ENCODE data around the gene NKX2-3. TPM values are rescaled to one million over a fixed set of nuclear protein-coding genes. Genes with fewer than 3 reads are reported as not detected.
A peak's percentile ranks its signal among the peaks of the same experiment; 100 is the strongest.

The NKX2-3 gene
- total and polyA plus RNA-seq, 2 of the 8 experiments (the other 6 are each of a cell fraction or from before 2014, with no cell fraction given): not detected

DNA sequence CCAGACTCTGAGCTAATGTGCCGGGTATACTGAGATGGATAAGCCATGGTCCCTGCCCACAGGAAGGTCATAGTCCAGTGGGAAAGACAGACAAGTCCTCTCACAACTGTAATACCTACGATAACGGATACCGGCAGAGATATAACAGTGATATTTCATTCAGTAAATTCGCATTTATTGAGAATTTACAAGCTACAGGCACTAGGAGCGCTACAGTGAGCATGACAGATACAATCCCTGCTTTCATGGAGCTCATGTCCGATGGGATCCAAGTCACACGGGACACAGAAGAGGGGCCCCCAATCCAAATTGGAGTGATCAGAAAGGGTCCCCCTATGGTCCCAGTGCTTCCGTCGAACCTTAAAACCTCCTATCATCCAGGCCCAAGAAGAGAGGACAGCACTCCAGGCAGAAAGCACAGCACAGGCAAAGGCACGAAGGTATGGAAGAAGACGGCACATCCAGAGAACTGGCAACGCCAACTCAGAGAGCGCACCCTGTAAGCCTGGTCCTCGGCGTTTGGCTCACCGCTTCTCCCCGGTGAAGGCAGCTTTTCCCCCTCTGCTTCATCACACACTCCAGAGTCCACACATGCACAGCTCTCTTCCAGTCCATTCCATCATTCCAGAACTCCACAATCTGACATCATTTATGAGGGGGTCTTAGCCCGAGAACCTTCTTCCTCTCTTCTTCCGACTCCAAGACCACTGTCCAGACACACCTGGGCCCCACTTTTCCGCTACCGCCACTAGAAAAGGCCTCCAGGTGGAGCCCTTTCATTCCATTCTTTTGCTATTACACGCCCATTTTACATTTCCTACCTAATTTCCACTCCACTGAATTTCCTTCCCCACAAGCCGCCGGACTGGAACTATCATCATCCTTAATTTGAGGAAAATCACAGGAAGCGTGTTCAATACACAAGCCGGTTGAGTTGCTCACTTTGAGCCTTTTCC, 47.8 kb upstream of the NKX2-3 start (continued):
- TF ChIP-seq, protein P1, sequence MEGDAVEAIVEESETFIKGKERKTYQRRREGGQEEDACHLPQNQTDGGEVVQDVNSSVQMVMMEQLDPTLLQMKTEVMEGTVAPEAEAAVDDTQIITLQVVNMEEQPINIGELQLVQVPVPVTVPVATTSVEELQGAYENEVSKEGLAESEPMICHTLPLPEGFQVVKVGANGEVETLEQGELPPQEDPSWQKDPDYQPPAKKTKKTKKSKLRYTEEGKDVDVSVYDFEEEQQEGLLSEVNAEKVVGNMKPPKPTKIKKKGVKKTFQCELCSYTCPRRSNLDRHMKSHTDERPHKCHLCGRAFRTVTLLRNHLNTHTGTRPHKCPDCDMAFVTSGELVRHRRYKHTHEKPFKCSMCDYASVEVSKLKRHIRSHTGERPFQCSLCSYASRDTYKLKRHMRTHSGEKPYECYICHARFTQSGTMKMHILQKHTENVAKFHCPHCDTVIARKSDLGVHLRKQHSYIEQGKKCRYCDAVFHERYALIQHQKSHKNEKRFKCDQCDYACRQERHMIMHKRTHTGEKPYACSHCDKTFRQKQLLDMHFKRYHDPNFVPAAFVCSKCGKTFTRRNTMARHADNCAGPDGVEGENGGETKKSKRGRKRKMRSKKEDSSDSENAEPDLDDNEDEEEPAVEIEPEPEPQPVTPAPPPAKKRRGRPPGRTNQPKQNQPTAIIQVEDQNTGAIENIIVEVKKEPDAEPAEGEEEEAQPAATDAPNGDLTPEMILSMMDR (IDR thresholded peaks at IDR 0.05; ENCODE audit: control extremely low read depth in 1 of 3, insufficient read depth in 1 of 3, low read depth in 1 of 3, low read length in 3 of 3): peak; percentile 47 to 69 (median 53); a peak in 3 of 4 replicates
